ENCODE data around the gene ABHD10.
"Not testable (repeated sequence)": the region's sequence is repeated elsewhere in the genome, so short reads cannot be mapped to it uniquely, and the experiment has no call there.

ABHD10 gene

GRCh38 chr3:112020674-112021085, 41.9 kb downstream of the ABHD10 start:
- no peak for DNase-seq (ENCODE audit: extremely low read depth in 1 of 2, low read depth in 1 of 2)

GRCh38 chr3:112027142-112027541, 48.3 kb downstream of the ABHD10 start:
- no peak for DNase-seq (ENCODE audit: extremely low read depth in 1 of 2, low read depth in 1 of 2)

- DNase-seq (ENCODE audit: extremely low read depth in 1 of 2, low read depth in 1 of 2), result no peak
These were observed 49.0 kb downstream of the ABHD10 start for GRCh38 chr3:112027826-112028225.

GRCh38 chr3:112030901-112031300, 52.1 kb downstream of the ABHD10 start:
- DNase-seq (ENCODE audit: extremely low read depth in 1 of 2, low read depth in 1 of 2), result no peak

- no peak for DNase-seq (ENCODE audit: extremely low read depth in 1 of 2, low read depth in 1 of 2)
These were observed 53.4 kb downstream of the ABHD10 start for GRCh38 chr3:112032098-112032731.

- DNase-seq (ENCODE audit: extremely low read depth in 1 of 2, low read depth in 1 of 2), result no peak
These were observed 55.6 kb downstream of the ABHD10 start, which contains the start of gene TMPRSS7 for GRCh38 chr3:112034436-112034835. TMPRSS7 (plus strand) TSS chr3:112034736; CDS start chr3:112034846, 110 bp downstream.

- no peak for DNase-seq (ENCODE audit: extremely low read depth in 1 of 2, low read depth in 1 of 2)
These were observed 56.4 kb downstream of the ABHD10 start for GRCh38 chr3:112035241-112035640.

GRCh38 chr3:112037194-112037593, 58.4 kb downstream of the ABHD10 start:
- not testable (repeated sequence) for DNase-seq (ENCODE audit: extremely low read depth in 1 of 2, low read depth in 1 of 2)

- no peak for DNase-seq (ENCODE audit: extremely low read depth in 1 of 2, low read depth in 1 of 2)
These were observed 60.0 kb downstream of the ABHD10 start for GRCh38 chr3:112038863-112039262.

GRCh38 chr3:112041321-112041720, 62.5 kb downstream of the ABHD10 start:
- no peak for DNase-seq (ENCODE audit: extremely low read depth in 1 of 2, low read depth in 1 of 2)

GRCh38 chr3:112042842-112043280, 64.0 kb downstream of the ABHD10 start:
- DNase-seq (ENCODE audit: extremely low read depth in 1 of 2, low read depth in 1 of 2), result no peak
